ENCODE measurements around the gene LAMTOR4.
A peak's percentile ranks its signal among the peaks of the same experiment; 100 is the strongest.
"Not testable (repeated sequence)": the region's sequence is repeated elsewhere in the genome, so short reads cannot be mapped to it uniquely, and the experiment has no call there.

The LAMTOR4 gene

DNA sequence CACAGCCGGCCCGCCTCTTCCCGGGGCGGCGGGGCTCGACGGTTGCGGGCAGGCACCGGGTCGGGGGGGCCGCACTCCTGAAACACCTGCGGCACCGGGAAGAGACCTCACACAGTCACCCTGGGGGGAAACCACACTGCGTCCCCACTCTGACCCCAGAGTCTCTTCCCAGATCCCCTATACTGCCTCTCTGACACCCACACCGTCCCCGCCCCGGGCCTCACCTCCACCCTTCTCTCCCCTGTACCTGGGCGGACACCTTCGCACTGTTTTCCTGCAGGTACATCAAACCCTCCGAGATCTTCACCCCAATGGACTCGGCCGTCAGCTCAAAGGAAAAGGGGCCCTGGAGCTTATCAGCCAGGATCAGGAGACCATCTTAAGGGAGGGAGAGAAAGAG, 23.1 kb downstream of the LAMTOR4 start:
- H3K27me3 ChIP-seq (ENCODE audit: control insufficient read depth in 1 of 2, insufficient read depth in 2 of 2, low read length in 2 of 2) = peaks cover 3 to 17% of the 10 kb centered on the region in 2 donors
- peak overlapping the region in 1 of 2 donors; percentile 21 for H3K4me3 ChIP-seq (ENCODE audit: low read depth in 1 of 2, low read length in 2 of 2)
- no peaks in the 10 kb centered on the region for H3K36me3 ChIP-seq (ENCODE audit: control insufficient read depth in 1 of 2, insufficient read depth in 2 of 2, low read length in 2 of 2)
- peaks cover 19 to 28% of the 10 kb centered on the region in 2 donors for H3K4me1 ChIP-seq (ENCODE audit: control insufficient read depth in 1 of 2, insufficient read depth in 2 of 2, low read length in 2 of 2)
- H3K9me3 ChIP-seq (ENCODE audit: control insufficient read depth in 1 of 2, low read length in 2 of 2) = no peaks in the 10 kb centered on the region
- H3K9ac ChIP-seq (ENCODE audit: low read depth in 1 of 2, low read length in 2 of 2) = no peak overlapping the region
- no peak overlapping the region for H3K27ac ChIP-seq (ENCODE audit: low read depth, low read length)

DNA sequence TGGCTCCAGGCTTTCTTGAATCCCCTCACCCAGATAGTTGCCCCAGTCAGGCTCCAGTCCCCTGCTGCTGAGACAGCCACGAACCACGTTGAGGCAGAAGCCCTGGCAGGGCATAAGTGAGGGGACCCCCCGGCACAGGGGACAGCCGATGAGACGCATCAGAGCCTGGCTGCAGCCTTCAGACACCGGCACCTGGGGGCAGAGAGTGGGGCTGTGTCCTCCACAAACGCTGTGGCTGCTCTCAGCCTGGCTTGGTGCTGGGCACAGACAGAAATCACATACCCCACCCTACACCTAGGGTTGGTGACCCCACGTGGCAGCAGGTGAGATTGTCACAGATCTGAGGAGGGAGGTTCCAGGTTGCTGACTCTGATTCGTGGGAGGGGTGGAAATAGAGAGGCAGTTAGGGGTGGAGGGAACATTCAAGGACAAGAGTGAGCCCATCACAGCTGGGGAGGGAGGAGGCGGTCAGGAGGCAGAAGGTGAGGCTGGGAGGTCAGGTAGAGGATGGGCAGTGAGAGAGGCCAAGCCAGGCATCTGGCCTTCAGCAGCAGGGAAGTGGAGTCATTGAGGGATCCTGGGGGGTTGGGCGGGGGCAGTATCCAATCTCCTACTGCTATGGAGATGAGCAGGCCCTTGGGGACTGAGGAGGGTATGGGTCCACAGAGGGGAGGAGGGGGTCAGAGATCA, 25.2 kb downstream of the LAMTOR4 start:
- Histone ChIP-seq H3K9me3 (ENCODE audit: control insufficient read depth in 1 of 2, low read length in 2 of 2) (no peaks in the 10 kb centered on the region), H3K27me3 (ENCODE audit: control insufficient read depth in 1 of 2, insufficient read depth in 2 of 2, low read length in 2 of 2) (peaks cover 3 to 17% of the 10 kb centered on the region in 2 donors), H3K4me1 (ENCODE audit: control insufficient read depth in 1 of 2, insufficient read depth in 2 of 2, low read length in 2 of 2) (peaks cover 0 to 14% of the 10 kb centered on the region in 2 donors), H3K27ac (ENCODE audit: low read depth, low read length) (no peak overlapping the region), H3K4me3 (ENCODE audit: low read depth in 1 of 2, low read length in 2 of 2) (no peak overlapping the region), H3K9ac (ENCODE audit: low read depth in 1 of 2, low read length in 2 of 2) (no peak overlapping the region), H3K36me3 (ENCODE audit: control insufficient read depth in 1 of 2, insufficient read depth in 2 of 2, low read length in 2 of 2) (no peaks in the 10 kb centered on the region)

DNA sequence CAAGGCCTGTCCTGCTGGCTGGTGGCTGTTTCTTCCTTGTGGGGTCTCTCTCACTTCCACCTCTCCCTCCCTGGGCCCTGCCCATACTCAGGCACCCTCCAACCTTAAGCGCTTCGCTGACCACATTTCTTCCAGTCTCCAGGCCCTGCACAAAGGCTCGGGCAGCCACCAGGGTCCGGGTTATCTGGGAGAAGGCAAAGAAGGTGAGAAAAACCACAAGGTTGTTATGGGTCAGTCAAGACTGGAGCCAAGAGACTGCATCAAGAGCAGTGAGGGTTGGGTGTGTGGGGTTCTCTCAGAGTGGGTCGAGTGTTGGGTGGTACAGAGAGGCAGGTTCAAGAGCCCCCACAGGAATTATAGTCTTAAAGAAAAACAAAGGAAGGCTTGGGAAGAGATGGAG, 25.9 kb downstream of the LAMTOR4 start:
- Histone ChIP-seq H3K36me3 (ENCODE audit: control insufficient read depth in 1 of 2, insufficient read depth in 2 of 2, low read length in 2 of 2) (no peaks in the 10 kb centered on the region), H3K27me3 (ENCODE audit: control insufficient read depth in 1 of 2, insufficient read depth in 2 of 2, low read length in 2 of 2) (peaks cover 3 to 17% of the 10 kb centered on the region in 2 donors), H3K9ac (ENCODE audit: low read depth in 1 of 2, low read length in 2 of 2) (no peak overlapping the region), H3K27ac (ENCODE audit: low read depth, low read length) (no peak overlapping the region), H3K9me3 (ENCODE audit: control insufficient read depth in 1 of 2, low read length in 2 of 2) (no peaks in the 10 kb centered on the region), H3K4me3 (ENCODE audit: low read depth in 1 of 2, low read length in 2 of 2) (no peak overlapping the region), H3K4me1 (ENCODE audit: control insufficient read depth in 1 of 2, insufficient read depth in 2 of 2, low read length in 2 of 2) (peaks cover 0 to 10% of the 10 kb centered on the region in 2 donors)

DNA sequence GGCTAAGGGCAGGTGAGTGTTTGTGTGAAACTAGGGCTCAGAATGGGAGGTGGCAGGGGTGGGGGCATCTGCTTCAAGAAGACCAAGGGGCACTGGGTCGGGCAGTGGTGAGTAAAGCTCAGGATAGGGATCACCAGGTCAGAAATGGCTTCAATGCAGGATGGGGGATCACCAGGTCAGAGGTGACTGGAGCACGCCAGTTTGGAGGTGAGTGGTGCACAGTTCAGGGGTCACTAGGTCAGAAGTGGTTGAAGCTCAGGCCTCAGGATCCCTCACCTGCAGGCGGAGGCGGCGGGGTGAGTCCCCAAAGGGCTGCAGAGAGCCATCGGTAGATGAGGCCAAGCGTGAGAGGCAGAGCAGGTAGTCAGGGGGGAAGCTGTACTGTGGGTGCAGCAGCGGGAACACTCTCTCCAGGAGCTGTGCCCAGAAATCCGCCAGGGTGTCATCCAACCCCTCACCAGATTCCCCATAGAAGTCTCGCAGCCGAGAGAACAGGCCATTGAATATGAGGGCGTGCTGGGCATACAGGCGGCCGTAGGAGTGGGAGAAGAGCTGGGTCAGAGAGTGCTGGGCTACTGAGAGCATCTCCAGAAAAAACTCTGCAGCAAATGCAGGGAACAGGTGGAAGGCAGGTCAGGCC, 26.7 kb downstream of the LAMTOR4 start:
- no peak overlapping the region for H3K4me3 ChIP-seq (ENCODE audit: low read depth in 1 of 2, low read length in 2 of 2)
- peaks cover 3 to 12% of the 10 kb centered on the region in 2 donors for H3K27me3 ChIP-seq (ENCODE audit: control insufficient read depth in 1 of 2, insufficient read depth in 2 of 2, low read length in 2 of 2)
- no peaks in the 10 kb centered on the region for H3K9me3 ChIP-seq (ENCODE audit: control insufficient read depth in 1 of 2, low read length in 2 of 2)
- H3K4me1 ChIP-seq (ENCODE audit: control insufficient read depth in 1 of 2, insufficient read depth in 2 of 2, low read length in 2 of 2) = peaks cover 0 to 10% of the 10 kb centered on the region in 2 donors
- no peak overlapping the region for H3K9ac ChIP-seq (ENCODE audit: low read depth in 1 of 2, low read length in 2 of 2)
- no peak overlapping the region for H3K27ac ChIP-seq (ENCODE audit: low read depth, low read length)
- H3K36me3 ChIP-seq (ENCODE audit: control insufficient read depth in 1 of 2, insufficient read depth in 2 of 2, low read length in 2 of 2) = no peaks in the 10 kb centered on the region

GRCh38 chr7:100176096-100177044, 27.7 kb downstream of the LAMTOR4 start:
- no peaks in the 10 kb centered on the region for H3K9me3 ChIP-seq (ENCODE audit: control insufficient read depth in 1 of 2, low read length in 2 of 2)
- peaks cover 0 to 7% of the 10 kb centered on the region in 2 donors for H3K4me1 ChIP-seq (ENCODE audit: control insufficient read depth in 1 of 2, insufficient read depth in 2 of 2, low read length in 2 of 2)
- peaks cover 0 to 4% of the 10 kb centered on the region in 2 donors for H3K27me3 ChIP-seq (ENCODE audit: control insufficient read depth in 1 of 2, insufficient read depth in 2 of 2, low read length in 2 of 2)
- no peak overlapping the region for H3K27ac ChIP-seq (ENCODE audit: low read depth, low read length)
- H3K4me3 ChIP-seq (ENCODE audit: low read depth in 1 of 2, low read length in 2 of 2) = peak overlapping the region; percentile 66 to 73
- no peaks in the 10 kb centered on the region for H3K36me3 ChIP-seq (ENCODE audit: control insufficient read depth in 1 of 2, insufficient read depth in 2 of 2, low read length in 2 of 2)
- no peak overlapping the region for H3K9ac ChIP-seq (ENCODE audit: low read depth in 1 of 2, low read length in 2 of 2)

DNA sequence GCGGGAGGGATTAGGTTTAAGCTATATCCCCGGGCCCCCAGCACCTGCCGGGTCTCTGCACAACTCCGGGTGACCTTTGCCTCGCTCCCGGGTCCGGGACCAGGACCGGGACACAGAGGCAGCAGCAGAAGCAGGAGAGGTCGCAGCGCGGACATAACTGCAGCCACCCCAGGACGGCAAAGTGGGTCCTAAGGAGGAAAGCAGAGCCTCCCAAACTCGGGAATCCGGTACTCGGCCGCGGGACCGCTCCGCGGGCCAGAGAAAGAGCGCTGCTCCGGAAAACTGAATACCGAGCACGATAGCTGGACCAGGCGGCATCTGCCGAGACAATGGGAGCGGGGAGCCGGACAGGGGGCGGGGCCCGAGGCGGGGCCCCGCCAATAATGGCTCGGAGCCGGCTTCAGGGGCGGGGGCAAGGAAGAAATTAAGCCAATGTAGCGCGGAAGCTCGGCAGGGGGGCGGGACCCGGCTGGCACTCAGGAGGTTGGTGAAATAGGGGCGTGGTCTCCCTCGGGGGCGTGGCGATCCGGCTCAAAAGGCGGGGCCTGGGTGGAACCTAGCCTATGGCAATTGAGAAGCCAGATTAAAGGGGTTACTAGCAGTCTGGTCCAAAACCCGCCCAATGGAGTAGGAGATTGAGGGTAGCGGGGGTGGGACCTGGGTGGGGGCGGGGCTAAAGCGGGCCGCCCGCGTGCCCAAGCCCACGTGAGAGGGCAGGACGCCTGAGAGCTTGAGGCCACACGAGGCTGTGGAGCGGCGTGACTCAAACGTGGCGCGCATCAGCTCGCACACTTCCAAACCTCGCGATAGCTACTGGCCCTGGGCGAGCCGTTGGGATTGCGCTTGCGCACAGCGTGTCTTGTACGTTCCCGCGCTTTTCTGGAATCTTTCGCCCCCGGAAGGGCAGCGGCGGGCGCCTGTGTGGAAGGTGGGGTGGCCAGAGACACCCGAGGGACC, 28.6 kb downstream of the LAMTOR4 start, which contains the start of the genes GPC2 and STAG3:
Gene GPC2, minus strand, starts transcription at position 337 of the 957 bp plus-strand sequence. Its CDS starts 182 bp downstream, at position 155.
Gene STAG3, plus strand, starts transcription at position 874 of the 957 bp plus-strand sequence. CDS start 2,639 bp downstream, outside the sequence.
- H3K9me3 ChIP-seq (ENCODE audit: control insufficient read depth in 1 of 2, low read length in 2 of 2) = no peaks in the 10 kb centered on the region
- peak within 1 kb of the TSS; percentile 66 to 73 for H3K4me3 ChIP-seq (ENCODE audit: low read depth in 1 of 2, low read length in 2 of 2)
- peaks cover 0 to 4% of the 10 kb centered on the region in 2 donors for H3K27me3 ChIP-seq (ENCODE audit: control insufficient read depth in 1 of 2, insufficient read depth in 2 of 2, low read length in 2 of 2)
- no peak within 1 kb of the TSS for H3K27ac ChIP-seq (ENCODE audit: low read depth, low read length)
- H3K9ac ChIP-seq (ENCODE audit: low read depth in 1 of 2, low read length in 2 of 2) = peak within 1 kb of the TSS; percentile 25 to 35
- H3K36me3 ChIP-seq (ENCODE audit: control insufficient read depth in 1 of 2, insufficient read depth in 2 of 2, low read length in 2 of 2) = no peaks in the 10 kb centered on the region
- H3K4me1 ChIP-seq (ENCODE audit: control insufficient read depth in 1 of 2, insufficient read depth in 2 of 2, low read length in 2 of 2) = peaks cover 0 to 7% of the 10 kb centered on the region in 2 donors

- not testable (repeated sequence) for H3K4me3 ChIP-seq (ENCODE audit: low read depth in 1 of 2, low read length in 2 of 2); H3K27me3 ChIP-seq (ENCODE audit: control insufficient read depth in 1 of 2, insufficient read depth in 2 of 2, low read length in 2 of 2); H3K27ac ChIP-seq (ENCODE audit: low read depth, low read length); H3K9me3 ChIP-seq (ENCODE audit: control insufficient read depth in 1 of 2, low read length in 2 of 2); H3K4me1 ChIP-seq (ENCODE audit: control insufficient read depth in 1 of 2, insufficient read depth in 2 of 2, low read length in 2 of 2); H3K9ac ChIP-seq (ENCODE audit: low read depth in 1 of 2, low read length in 2 of 2); H3K36me3 ChIP-seq (ENCODE audit: control insufficient read depth in 1 of 2, insufficient read depth in 2 of 2, low read length in 2 of 2)
Measured at GRCh38 chr7:100180084-100180483, 31.4 kb downstream of the LAMTOR4 start.

- H3K27me3 ChIP-seq (ENCODE audit: control insufficient read depth in 1 of 2, insufficient read depth in 2 of 2, low read length in 2 of 2); H3K36me3 ChIP-seq (ENCODE audit: control insufficient read depth in 1 of 2, insufficient read depth in 2 of 2, low read length in 2 of 2); H3K9me3 ChIP-seq (ENCODE audit: control insufficient read depth in 1 of 2, low read length in 2 of 2); H3K27ac ChIP-seq (ENCODE audit: low read depth, low read length); H3K4me3 ChIP-seq (ENCODE audit: low read depth in 1 of 2, low read length in 2 of 2); H3K4me1 ChIP-seq (ENCODE audit: control insufficient read depth in 1 of 2, insufficient read depth in 2 of 2, low read length in 2 of 2); H3K9ac ChIP-seq (ENCODE audit: low read depth in 1 of 2, low read length in 2 of 2): not testable (repeated sequence)
Measured at GRCh38 chr7:100182616-100183015, 33.9 kb downstream of the LAMTOR4 start.

DNA sequence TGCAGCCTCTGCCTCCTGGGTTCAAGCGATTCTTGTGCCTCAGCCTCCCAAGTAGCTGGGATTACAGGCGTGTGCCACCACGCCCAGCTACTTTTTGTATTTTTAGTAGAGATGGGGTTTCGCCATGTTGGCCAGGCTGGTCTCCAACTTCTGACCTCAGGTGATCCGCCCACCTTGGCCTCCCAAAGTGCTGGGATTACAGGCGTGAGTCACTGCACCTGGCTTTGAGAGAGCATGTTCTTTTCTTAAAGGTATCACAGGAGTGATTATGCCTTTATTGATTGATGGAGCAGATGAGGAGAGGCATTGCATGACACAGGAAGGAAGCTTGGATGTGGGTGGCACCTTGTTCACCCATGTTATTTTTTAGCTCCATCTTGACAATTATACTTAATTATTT, 34.4 kb downstream of the LAMTOR4 start:
- not testable (repeated sequence) for H3K4me3 ChIP-seq (ENCODE audit: low read depth in 1 of 2, low read length in 2 of 2); H3K27me3 ChIP-seq (ENCODE audit: control insufficient read depth in 1 of 2, insufficient read depth in 2 of 2, low read length in 2 of 2); H3K9ac ChIP-seq (ENCODE audit: low read depth in 1 of 2, low read length in 2 of 2); H3K27ac ChIP-seq (ENCODE audit: low read depth, low read length); H3K4me1 ChIP-seq (ENCODE audit: control insufficient read depth in 1 of 2, insufficient read depth in 2 of 2, low read length in 2 of 2); H3K9me3 ChIP-seq (ENCODE audit: control insufficient read depth in 1 of 2, low read length in 2 of 2); H3K36me3 ChIP-seq (ENCODE audit: control insufficient read depth in 1 of 2, insufficient read depth in 2 of 2, low read length in 2 of 2)
